ENCODE results near the gene PILRA. TPM values are rescaled to one million over a fixed set of nuclear protein-coding genes. Genes with fewer than 3 reads are reported as not detected.

PILRA gene
- total and polyA plus RNA-seq, 4 donors: 4.1 to 10.6 (median 5.5) TPM

GRCh38 chr7:100387695-100388094 lies 14.4 kb downstream of the PILRA start:
- 100% methylated on average over 1 of the region's 2 CpGs for WGBS (ENCODE audit: insufficient coverage)

GRCh38 chr7:100389437-100390088 lies 16.3 kb downstream of the PILRA start:
- no peak for DNase-seq (ENCODE audit: low read depth in 4 of 6, low spot score in 6 of 6)
- H3K36me3 ChIP-seq (ENCODE audit: control insufficient read depth, insufficient read depth, low read length): peaks cover 3% of the 10 kb centered on the region
- H3K4me3 ChIP-seq (ENCODE audit: low read depth, low read length): no peak overlapping the region
- no peaks in the 10 kb centered on the region for H3K4me1 ChIP-seq (ENCODE audit: control insufficient read depth, insufficient read depth, low read length)
- H3K27me3 ChIP-seq (ENCODE audit: control insufficient read depth, insufficient read depth, low read length): no peaks in the 10 kb centered on the region
- no peaks in the 10 kb centered on the region for H3K9me3 ChIP-seq (ENCODE audit: control insufficient read depth, insufficient read depth, low read length)
- 73% methylated on average over 4 of the region's 9 CpGs for WGBS (ENCODE audit: insufficient coverage)
- no peak overlapping the region for H3K27ac ChIP-seq (ENCODE audit: low read depth, low read length)

More at GRCh38 chr7:100387695-100388094, 14.4 kb downstream of the PILRA start:
- no peak for DNase-seq (ENCODE audit: low read depth in 4 of 6, low spot score in 6 of 6)
- Histone ChIP-seq H3K4me3 (ENCODE audit: low read depth, low read length) (no peak overlapping the region), H3K27ac (ENCODE audit: low read depth, low read length) (no peak overlapping the region), H3K9me3 (ENCODE audit: control insufficient read depth, insufficient read depth, low read length) (no peaks in the 10 kb centered on the region), H3K4me1 (ENCODE audit: control insufficient read depth, insufficient read depth, low read length) (no peaks in the 10 kb centered on the region), H3K27me3 (ENCODE audit: control insufficient read depth, insufficient read depth, low read length) (no peaks in the 10 kb centered on the region), H3K36me3 (ENCODE audit: control insufficient read depth, insufficient read depth, low read length) (peaks cover 3% of the 10 kb centered on the region)

- WGBS (ENCODE audit: insufficient coverage): 53% methylated on average over 2 of the region's 3 CpGs
- no peak overlapping the region for H3K27ac ChIP-seq (ENCODE audit: low read depth, low read length)
- no peak overlapping the region for H3K4me3 ChIP-seq (ENCODE audit: low read depth, low read length)
- no peaks in the 10 kb centered on the region for H3K9me3 ChIP-seq (ENCODE audit: control insufficient read depth, insufficient read depth, low read length)
- no peaks in the 10 kb centered on the region for H3K27me3 ChIP-seq (ENCODE audit: control insufficient read depth, insufficient read depth, low read length)
- H3K36me3 ChIP-seq (ENCODE audit: control insufficient read depth, insufficient read depth, low read length): peaks cover 3% of the 10 kb centered on the region
- DNase-seq (ENCODE audit: low read depth in 4 of 6, low spot score in 6 of 6): no peak
- H3K4me1 ChIP-seq (ENCODE audit: control insufficient read depth, insufficient read depth, low read length): no peaks in the 10 kb centered on the region
Measured at GRCh38 chr7:100390286-100391009, 17.2 kb downstream of the PILRA start.

- no peak overlapping the region for H3K27ac ChIP-seq (ENCODE audit: low read depth, low read length)
- WGBS (ENCODE audit: insufficient coverage): 83% methylated on average over 1 of the region's 4 CpGs
- DNase-seq (ENCODE audit: low read depth in 4 of 6, low spot score in 6 of 6): no peak
- peaks cover 3% of the 10 kb centered on the region for H3K36me3 ChIP-seq (ENCODE audit: control insufficient read depth, insufficient read depth, low read length)
- H3K27me3 ChIP-seq (ENCODE audit: control insufficient read depth, insufficient read depth, low read length): no peaks in the 10 kb centered on the region
- H3K4me1 ChIP-seq (ENCODE audit: control insufficient read depth, insufficient read depth, low read length): no peaks in the 10 kb centered on the region
- H3K4me3 ChIP-seq (ENCODE audit: low read depth, low read length): no peak overlapping the region
- no peaks in the 10 kb centered on the region for H3K9me3 ChIP-seq (ENCODE audit: control insufficient read depth, insufficient read depth, low read length)
Measured at GRCh38 chr7:100393233-100393905, 20.1 kb downstream of the PILRA start.

- H3K4me1 ChIP-seq (ENCODE audit: control insufficient read depth, insufficient read depth, low read length): no peaks in the 10 kb centered on the region
- no peaks in the 10 kb centered on the region for H3K9me3 ChIP-seq (ENCODE audit: control insufficient read depth, insufficient read depth, low read length)
- no peak overlapping the region for H3K27ac ChIP-seq (ENCODE audit: low read depth, low read length)
- peaks cover 3% of the 10 kb centered on the region for H3K36me3 ChIP-seq (ENCODE audit: control insufficient read depth, insufficient read depth, low read length)
- no peaks in the 10 kb centered on the region for H3K27me3 ChIP-seq (ENCODE audit: control insufficient read depth, insufficient read depth, low read length)
- no CpG with 5 or more reads among the region's 2 CpGs for WGBS (ENCODE audit: insufficient coverage)
- H3K4me3 ChIP-seq (ENCODE audit: low read depth, low read length): no peak overlapping the region
- no peak for DNase-seq (ENCODE audit: low read depth in 4 of 6, low spot score in 6 of 6)
Measured at GRCh38 chr7:100394077-100394476, 20.8 kb downstream of the PILRA start.

- H3K4me3 ChIP-seq (ENCODE audit: low read depth, low read length): no peak overlapping the region
- DNase-seq (ENCODE audit: low read depth in 4 of 6, low spot score in 6 of 6): no peak
- peaks cover 5% of the 10 kb centered on the region for H3K4me1 ChIP-seq (ENCODE audit: control insufficient read depth, insufficient read depth, low read length)
- H3K27ac ChIP-seq (ENCODE audit: low read depth, low read length): no peak overlapping the region
- 95% methylated on average over 4 of the region's 9 CpGs for WGBS (ENCODE audit: insufficient coverage)
- no peaks in the 10 kb centered on the region for H3K27me3 ChIP-seq (ENCODE audit: control insufficient read depth, insufficient read depth, low read length)
- no peaks in the 10 kb centered on the region for H3K9me3 ChIP-seq (ENCODE audit: control insufficient read depth, insufficient read depth, low read length)
- H3K36me3 ChIP-seq (ENCODE audit: control insufficient read depth, insufficient read depth, low read length): peaks cover 4% of the 10 kb centered on the region
Measured at GRCh38 chr7:100396421-100396982, 23.2 kb downstream of the PILRA start.

- peaks cover 4% of the 10 kb centered on the region for H3K36me3 ChIP-seq (ENCODE audit: control insufficient read depth, insufficient read depth, low read length)
- H3K9me3 ChIP-seq (ENCODE audit: control insufficient read depth, insufficient read depth, low read length): no peaks in the 10 kb centered on the region
- H3K4me1 ChIP-seq (ENCODE audit: control insufficient read depth, insufficient read depth, low read length): peaks cover 5% of the 10 kb centered on the region
- no peak for DNase-seq (ENCODE audit: low read depth in 4 of 6, low spot score in 6 of 6)
- no peak overlapping the region for H3K4me3 ChIP-seq (ENCODE audit: low read depth, low read length)
- no peak overlapping the region for H3K27ac ChIP-seq (ENCODE audit: low read depth, low read length)
- WGBS (ENCODE audit: insufficient coverage): 62% methylated on average over 13 of the region's 13 CpGs
- H3K27me3 ChIP-seq (ENCODE audit: control insufficient read depth, insufficient read depth, low read length): no peaks in the 10 kb centered on the region
Measured at GRCh38 chr7:100397315-100398081, 24.2 kb downstream of the PILRA start.

- Histone ChIP-seq H3K4me3 (ENCODE audit: low read depth, low read length) (no peak overlapping the region), H3K9me3 (ENCODE audit: control insufficient read depth, insufficient read depth, low read length) (no peaks in the 10 kb centered on the region), H3K4me1 (ENCODE audit: control insufficient read depth, insufficient read depth, low read length) (peaks cover 5% of the 10 kb centered on the region), H3K27me3 (ENCODE audit: control insufficient read depth, insufficient read depth, low read length) (no peaks in the 10 kb centered on the region), H3K27ac (ENCODE audit: low read depth, low read length) (no peak overlapping the region), H3K36me3 (ENCODE audit: control insufficient read depth, insufficient read depth, low read length) (peaks cover 4% of the 10 kb centered on the region)
- DNase-seq (ENCODE audit: low read depth in 4 of 6, low spot score in 6 of 6): no peak
- 33% methylated on average over 2 of the region's 2 CpGs for WGBS (ENCODE audit: insufficient coverage)
Measured at GRCh38 chr7:100398239-100398638, 25.0 kb downstream of the PILRA start.

GRCh38 chr7:100400041-100400440 lies 26.8 kb downstream of the PILRA start:
- no peak overlapping the region for H3K27ac ChIP-seq (ENCODE audit: low read depth, low read length)
- DNase-seq (ENCODE audit: low read depth in 4 of 6, low spot score in 6 of 6): no peak
- H3K4me3 ChIP-seq (ENCODE audit: low read depth, low read length): no peak overlapping the region
- no peaks in the 10 kb centered on the region for H3K9me3 ChIP-seq (ENCODE audit: control insufficient read depth, insufficient read depth, low read length)
- no peaks in the 10 kb centered on the region for H3K27me3 ChIP-seq (ENCODE audit: control insufficient read depth, insufficient read depth, low read length)
- H3K4me1 ChIP-seq (ENCODE audit: control insufficient read depth, insufficient read depth, low read length): peaks cover 5% of the 10 kb centered on the region
- WGBS (ENCODE audit: insufficient coverage): 97% methylated on average over 3 of the region's 3 CpGs
- H3K36me3 ChIP-seq (ENCODE audit: control insufficient read depth, insufficient read depth, low read length): peaks cover 4% of the 10 kb centered on the region

Measured in spinal cord (tissue), 10 donors.